Endothelial cell of umbilical vein (primary cell): Measurements from ENCODE around the gene APBB2. TPM values are rescaled to one million over a fixed set of nuclear protein-coding genes. Genes with fewer than 3 reads are reported as not detected.

ENCODE experiments used
- BruUV-seq: library from RNA; stranded (reverse); fragments of 400-500 nt; replicated peaks from 2 replicates; lab custom pipeline; 2021; lab: Mats Ljungman, UMichigan
- CTCF ChIA-PET: fragments of 300-600, 350-600 bp; sonication (Branson Sonifier 250); formaldehyde crosslinking; loops from one replicate; lab custom pipeline; 2021; ENCODE audit warnings: antibody characterized with exemption, inconsistent platforms; lab: Charles Lee
- POLR2A ChIA-PET: fragments of 300-600, 350-600 bp; sonication (Branson Sonifier 250); formaldehyde crosslinking; loops from one replicate; lab custom pipeline; 2021; ENCODE audit warnings: antibody characterized with exemption, inconsistent platforms; lab: Charles Lee
- DNase-seq: peaks from one replicate; pipeline ENCODE4 v3.0.0-alpha.2; 2011; ENCODE audit warnings: low read depth, low spot score
- FAIRE-seq: peaks from 2 replicates; lab custom pipeline; 2011; peaks lifted over from hg19 to GRCh38; lab: Jason Lieb, UNC
- H2AFZ ChIP-seq: 2 replicates; pipeline ENCODE4 v1.6.0; 2012; ENCODE audit warnings: low read depth, low read length, control low read depth, inconsistent platforms
- H3K27ac ChIP-seq: 2 replicates; pipeline ENCODE4 v1.5.1; 2011; ENCODE audit warnings: low read depth, mild to moderate bottlenecking, control low read depth, low read length, moderate library complexity; ENCODE audit not compliant: insufficient read depth
- H3K27me3 ChIP-seq, 2 experiments: 2 replicates each; pipeline versions ENCODE4 v1.6.0 to v1.6.1; 2011; ENCODE audit warnings: low read length in 2 of 2, mixed read lengths in 1 of 2; ENCODE audit not compliant: control insufficient read depth in 2 of 2, insufficient read depth in 2 of 2
- H3K36me3 ChIP-seq, 2 experiments: 2 replicates in 1 of 2; 3 replicates in 1 of 2; pipeline ENCODE4 v1.5.1; 2011; ENCODE audit warnings: low read length in 2 of 2, mild to moderate bottlenecking in 1 of 2, moderate library complexity in 1 of 2; ENCODE audit not compliant: control insufficient read depth in 2 of 2, insufficient read depth in 2 of 2; ENCODE audit errors: extremely low read depth in 1 of 2
- H3K4me1 ChIP-seq: 3 replicates; pipeline ENCODE4 v1.5.1; 2011; ENCODE audit warnings: mild to moderate bottlenecking, low read length; ENCODE audit not compliant: control insufficient read depth, insufficient read depth; ENCODE audit errors: extremely low read depth
- H3K4me2 ChIP-seq: 2 replicates; pipeline ENCODE4 v1.6.1; 2011; ENCODE audit warnings: low read length, control low read depth, mixed read lengths; ENCODE audit not compliant: insufficient read depth
- H3K4me3 ChIP-seq, 3 experiments: fragments of 200-600 bp in 1 of 3; sonication (generic), shearing (Covaris generic) in 1 of 3; replicated peaks in 1 of 3; 2 replicates each; pipeline ENCODE4 v1.5.1; 2011 to 2016; ENCODE audit warnings: control low read depth in 3 of 3, low read length in 3 of 3, mild to moderate bottlenecking in 2 of 3, inconsistent platforms in 1 of 3, low read depth in 1 of 3, moderate library complexity in 1 of 3; ENCODE audit not compliant: insufficient read depth in 1 of 3
- H3K79me2 ChIP-seq: 2 replicates; pipeline ENCODE4 v1.6.0; 2012; ENCODE audit warnings: low read length, inconsistent platforms; ENCODE audit not compliant: control insufficient read depth, insufficient read depth
- H3K9ac ChIP-seq: replicated peaks from 2 replicates; pipeline ENCODE3; 2011; ENCODE audit warnings: low read length, control low read depth; ENCODE audit not compliant: insufficient read depth; ENCODE audit errors: extremely low read depth
- H3K9me1 ChIP-seq: replicated peaks from 3 replicates; pipeline ENCODE4 v1.6.0; 2011; ENCODE audit warnings: mild to moderate bottlenecking, low read length; ENCODE audit not compliant: control insufficient read depth, insufficient read depth; ENCODE audit errors: extremely low read depth
- H3K9me3 ChIP-seq: replicated peaks from 2 replicates; pipeline ENCODE4 v1.5.1; 2012; ENCODE audit warnings: low read length, inconsistent platforms; ENCODE audit not compliant: control insufficient read depth, insufficient read depth
- H4K20me1 ChIP-seq: replicated peaks from 2 replicates; pipeline ENCODE3; 2011; ENCODE audit warnings: mild to moderate bottlenecking, low read length; ENCODE audit not compliant: control insufficient read depth, insufficient read depth; ENCODE audit errors: extremely low read depth
- CTCF ChIP-seq, 2 donors: IDR thresholded peaks; 1 replicate in 1 of 2; 2 replicates in 1 of 2; pipeline ENCODE4 v1.5.1; 2011; ENCODE audit warnings: low read length in 2 of 2, mild to moderate bottlenecking in 2 of 2, moderate library complexity in 2 of 2, control low read depth in 1 of 2, inconsistent platforms in 1 of 2, low read depth in 1 of 2; ENCODE audit not compliant: insufficient read depth in 1 of 2; ENCODE audit errors: extremely low read depth in 1 of 2
- EZH2 ChIP-seq: IDR thresholded peaks from 2 replicates; pipeline ENCODE4 v1.6.1; 2012; ENCODE audit warnings: borderline replicate concordance, low read depth, mild to moderate bottlenecking, moderate library complexity, low read length, inconsistent platforms; ENCODE audit not compliant: severe bottlenecking
- FOS ChIP-seq: IDR thresholded peaks from 2 replicates; pipeline ENCODE4 v1.6.1; 2011; ENCODE audit warnings: mild to moderate bottlenecking, low read length, moderate library complexity, borderline replicate concordance; ENCODE audit not compliant: insufficient read depth
- GATA2 ChIP-seq: IDR thresholded peaks from 2 replicates; pipeline ENCODE4 v1.7.0; 2011; ENCODE audit warnings: low read depth, mild to moderate bottlenecking, moderate library complexity, mixed read lengths, low read length; ENCODE audit not compliant: insufficient read length, insufficient read depth
- JUN ChIP-seq: IDR thresholded peaks from 2 replicates; pipeline ENCODE4 v1.6.1; 2011; ENCODE audit warnings: borderline replicate concordance, low read depth; ENCODE audit not compliant: insufficient read length, insufficient read depth
- MAX ChIP-seq: IDR thresholded peaks from 2 replicates; pipeline ENCODE4 v1.6.1; 2011; ENCODE audit not compliant: insufficient read depth, insufficient read length
- MYC ChIP-seq: IDR thresholded peaks from one replicate; pipeline ENCODE4 v1.6.1; 2011; ENCODE audit warnings: mild to moderate bottlenecking, low read depth, low read length
- POLR2A ChIP-seq: IDR thresholded peaks from 2 replicates; pipeline ENCODE4 v1.6.1; 2012; ENCODE audit warnings: low read depth, mild to moderate bottlenecking, control low read depth, low read length
- POLR2AphosphoS5 ChIP-seq: IDR thresholded peaks from 2 replicates; pipeline ENCODE4 v1.6.1; 2012; ENCODE audit warnings: low read depth, mild to moderate bottlenecking, control low read depth, low read length, moderate library complexity; ENCODE audit not compliant: insufficient read depth
- dilution Hi-C: fragments of 300-500 bp; cut with MboI; formaldehyde crosslinking; loops from one replicate; pipeline ENCODE4 v1.15.0; 2019; ENCODE audit warnings: low sequenced_read_pairs; ENCODE audit not compliant: extremely low pct_ligation_motif_present
- intact Hi-C: fragments of 100-400 bp; cut with micrococcal nuclease; formaldehyde crosslinking; loops from one replicate; pipeline ENCODE4 v1.10.0; 2022
- polyA plus RNA-seq, 4 experiments: library from polyadenylated mRNA; depleted of rRNA in 3 of 4; stranded (reverse) in 3 of 4; unstranded in 1 of 4; fragments of >200 nt; gene quantifications; 2 replicates each; pipeline versions ENCODE4 v1.2.1 to v1.2.3, GENCODE V29; 2011 to 2012; ENCODE audit warnings: missing spikeins in 1 of 4
- total RNA-seq: library from RNA; stranded (reverse); gene quantifications from 2 replicates; pipeline ENCODE4 v1.2.3, GENCODE V29; 2021

Gene APBB2
- total and polyA plus RNA-seq, 2 donors (not counting 3 experiments of a cell fraction or from before 2014, with no cell fraction given) = 79.8 to 124 TPM

- CTCF ChIA-PET = interaction anchor here (0.7 to 1.7 kb wide), 2 partner anchors 13 to 48 kb away, joined by 3 to 4 read pairs; no protein-coding TSS in a partner anchor
Observed at GRCh38 chr4:40972722-40973121, 241.6 kb downstream of the APBB2 start.

GRCh38 chr4:40971338-40971737, 243.0 kb downstream of the APBB2 start:
- dilution Hi-C loops (no loop called here), intact Hi-C loops (no loop called here)
- H4K20me1 ChIP-seq = no peaks in the 10 kb centered on the region
- TF ChIP-seq MYC (no peak), JUN (no peak), CTCF (IDR thresholded peaks at IDR 0.05; ENCODE audit: extremely low read depth in 1 of 2, insufficient read depth in 1 of 2, low read depth in 1 of 2, low read length in 2 of 2) (no peak), GATA2 (no peak), POLR2A (no peak), MAX (no peak), EZH2 (no peak), POLR2AphosphoS5 (no peak), FOS (no peak)
- no peak for FAIRE-seq
- H3K4me2 ChIP-seq = no peak overlapping the region
- H2AFZ ChIP-seq = no peak overlapping the region
- no peak overlapping the region for H3K4me3 ChIP-seq
- H3K9me1 ChIP-seq = no peaks in the 10 kb centered on the region
- no peak overlapping the region for H3K27ac ChIP-seq
- peaks cover 3% of the 10 kb centered on the region for H3K4me1 ChIP-seq
- no peaks in the 10 kb centered on the region for H3K27me3 ChIP-seq
- no peak overlapping the region for H3K9ac ChIP-seq
- DNase-seq = no peak
- no peaks in the 10 kb centered on the region for H3K9me3 ChIP-seq
- ChIA-PET POLR2A (interaction anchor here (0.5 kb wide), 1 partner anchor 189 kb away, joined by 3 read pairs; no protein-coding TSS in a partner anchor), CTCF (interaction anchor here (1.0 kb wide), 1 partner anchor 19 kb away, joined by 3 read pairs; no protein-coding TSS in a partner anchor)
- peaks cover 0 to 3% of the 10 kb centered on the region in 2 experiments for H3K36me3 ChIP-seq
- no TSS peak for BruUV-seq
- H3K79me2 ChIP-seq = peaks cover 41% of the 10 kb centered on the region

More at GRCh38 chr4:40972722-40973121, 241.6 kb downstream of the APBB2 start:
- peaks cover 0 to 3% of the 10 kb centered on the region in 2 experiments for H3K36me3 ChIP-seq
- H4K20me1 ChIP-seq = no peaks in the 10 kb centered on the region
- POLR2A ChIA-PET = no interaction called here
- H3K9me3 ChIP-seq = no peaks in the 10 kb centered on the region
- H2AFZ ChIP-seq = no peak overlapping the region
- no peak for FAIRE-seq
- H3K27me3 ChIP-seq = no peaks in the 10 kb centered on the region
- peaks cover 38% of the 10 kb centered on the region for H3K79me2 ChIP-seq
- H3K9ac ChIP-seq = no peak overlapping the region
- intact Hi-C loops = no loop called here
- no peak overlapping the region for H3K4me2 ChIP-seq
- dilution Hi-C loops = no loop called here
- no peak overlapping the region for H3K4me3 ChIP-seq
- DNase-seq = no peak
- H3K9me1 ChIP-seq = no peaks in the 10 kb centered on the region
- no TSS peak for BruUV-seq
- peaks cover 8% of the 10 kb centered on the region for H3K4me1 ChIP-seq
- no peak for TF ChIP-seq CTCF (IDR thresholded peaks at IDR 0.05; ENCODE audit: extremely low read depth in 1 of 2, insufficient read depth in 1 of 2, low read depth in 1 of 2, low read length in 2 of 2)
- H3K27ac ChIP-seq = no peak overlapping the region
